Measurements from ENCODE around the gene CDKN3.

- TF ChIP-seq CTCF (IDR thresholded peaks at IDR 0.05; ENCODE audit: borderline replicate concordance, extremely low read depth, low read length, poor library complexity, severe bottlenecking) (no peak), EZH2 (IDR thresholded peaks at IDR 0.05; ENCODE audit: borderline replicate concordance, low read depth, low read length, severe bottlenecking) (no peak)
These were observed 43.2 kb downstream of the CDKN3 start for GRCh38 chr14:54440037-54440436.

Data from DND-41 (cell line).